Activated effector memory CD4-positive, alpha-beta T cell treated with Interleukin-2 at 50 U/mL for 16 hours (primary cell): Measurements from ENCODE around the gene AK3.

Experiments
- DNase-seq: peaks from one replicate; pipeline ENCODE4 v3.0.0-alpha.2; 2020

The AK3 gene

GRCh38 chr9:4746278-4747030 is 5.5 kb upstream of the AK3 start:
- no peak for DNase-seq

- DNase-seq: no peak
Observed at GRCh38 chr9:4743131-4743875, 2.3 kb upstream of the AK3 start.

- no peak for DNase-seq
Observed at GRCh38 chr9:4742246-4742645, 1.2 kb upstream of the AK3 start.

- DNase-seq: peak; percentile 2
Observed at GRCh38 chr9:4741365-4742089, 525 bp upstream of the AK3 start.

GRCh38 chr9:4740388-4740637 is 689 bp downstream of the AK3 start:
- DNase-seq: no peak

- no peak for DNase-seq
Observed at GRCh38 chr9:4739587-4740387, 1.2 kb downstream of the AK3 start.

GRCh38 chr9:4738866-4739586 is 2.0 kb downstream of the AK3 start:
- no peak for DNase-seq

GRCh38 chr9:4734150-4734549 is 6.9 kb downstream of the AK3 start:
- no peak for DNase-seq

- no peak for DNase-seq
Observed at GRCh38 chr9:4732890-4733289, 8.1 kb downstream of the AK3 start.

- DNase-seq: no peak
Observed at GRCh38 chr9:4727593-4727992, 13.4 kb downstream of the AK3 start.

- DNase-seq: no peak
Observed at GRCh38 chr9:4725706-4726442, 15.1 kb downstream of the AK3 start.

- no peak for DNase-seq
Observed at GRCh38 chr9:4721736-4722135, 19.3 kb downstream of the AK3 start.

GRCh38 chr9:4718911-4719310 is 22.1 kb downstream of the AK3 start:
- no peak for DNase-seq

GRCh38 chr9:4717815-4718214 is 23.2 kb downstream of the AK3 start:
- DNase-seq: no peak

- DNase-seq: no peak
Observed at GRCh38 chr9:4716163-4716562, 24.8 kb downstream of the AK3 start.

GRCh38 chr9:4714266-4715016 is 26.6 kb downstream of the AK3 start:
- no peak for DNase-seq

GRCh38 chr9:4713849-4714248 is 27.2 kb downstream of the AK3 start:
- no peak for DNase-seq

- DNase-seq: no peak
Observed at GRCh38 chr9:4709380-4709779, 31.6 kb downstream of the AK3 start.

GRCh38 chr9:4706971-4707622 is 33.9 kb downstream of the AK3 start:
- no peak for DNase-seq

- no peak for DNase-seq
Observed at GRCh38 chr9:4706021-4706420, 35.0 kb downstream of the AK3 start.

GRCh38 chr9:4704129-4704528 is 36.9 kb downstream of the AK3 start:
- no peak for DNase-seq
